Measurements from ENCODE around the gene PACSIN1.

- TF ChIP-seq CTCF (IDR thresholded peaks at IDR 0.05) (no peak), EZH2 (IDR thresholded peaks at IDR 0.05) (no peak), EZH2phosphoT487 (IDR thresholded peaks at IDR 0.05) (no peak)
Observed at GRCh38 chr6:34472425-34472824, 6.5 kb downstream of the PACSIN1 start.

All from neural progenitor cell (in vitro differentiated cells).